Endothelial cell of umbilical vein (primary cell): ENCODE data around the gene SMCO2. TPM values are rescaled to one million over a fixed set of nuclear protein-coding genes. Genes with fewer than 3 reads are reported as not detected.

ENCODE experiments used
- BruUV-seq: library from RNA; stranded (reverse); fragments of 400-500 nt; replicated peaks from 2 replicates; lab custom pipeline; 2021; lab: Mats Ljungman, UMichigan
- CTCF ChIA-PET: fragments of 300-600, 350-600 bp; sonication (Branson Sonifier 250); formaldehyde crosslinking; loops from one replicate; lab custom pipeline; 2021; ENCODE audit warnings: antibody characterized with exemption, inconsistent platforms; lab: Charles Lee
- POLR2A ChIA-PET: fragments of 300-600, 350-600 bp; sonication (Branson Sonifier 250); formaldehyde crosslinking; loops from one replicate; lab custom pipeline; 2021; ENCODE audit warnings: antibody characterized with exemption, inconsistent platforms; lab: Charles Lee
- DNase-seq: peaks from one replicate; pipeline ENCODE4 v3.0.0-alpha.2; 2011; ENCODE audit warnings: low read depth, low spot score
- FAIRE-seq: peaks from 2 replicates; lab custom pipeline; 2011; peaks lifted over from hg19 to GRCh38; lab: Jason Lieb, UNC
- H2AFZ ChIP-seq: 2 replicates; pipeline ENCODE4 v1.6.0; 2012; ENCODE audit warnings: low read depth, low read length, control low read depth, inconsistent platforms
- H3K27ac ChIP-seq: 2 replicates; pipeline ENCODE4 v1.5.1; 2011; ENCODE audit warnings: low read depth, mild to moderate bottlenecking, control low read depth, low read length, moderate library complexity; ENCODE audit not compliant: insufficient read depth
- H3K27me3 ChIP-seq, 2 experiments: 2 replicates each; pipeline versions ENCODE4 v1.6.0 to v1.6.1; 2011; ENCODE audit warnings: low read length in 2 of 2, mixed read lengths in 1 of 2; ENCODE audit not compliant: control insufficient read depth in 2 of 2, insufficient read depth in 2 of 2
- H3K36me3 ChIP-seq, 2 experiments: 2 replicates in 1 of 2; 3 replicates in 1 of 2; pipeline ENCODE4 v1.5.1; 2011; ENCODE audit warnings: low read length in 2 of 2, mild to moderate bottlenecking in 1 of 2, moderate library complexity in 1 of 2; ENCODE audit not compliant: control insufficient read depth in 2 of 2, insufficient read depth in 2 of 2; ENCODE audit errors: extremely low read depth in 1 of 2
- H3K4me1 ChIP-seq: 3 replicates; pipeline ENCODE4 v1.5.1; 2011; ENCODE audit warnings: mild to moderate bottlenecking, low read length; ENCODE audit not compliant: control insufficient read depth, insufficient read depth; ENCODE audit errors: extremely low read depth
- H3K4me2 ChIP-seq: 2 replicates; pipeline ENCODE4 v1.6.1; 2011; ENCODE audit warnings: low read length, control low read depth, mixed read lengths; ENCODE audit not compliant: insufficient read depth
- H3K4me3 ChIP-seq, 3 experiments: fragments of 200-600 bp in 1 of 3; sonication (generic), shearing (Covaris generic) in 1 of 3; replicated peaks in 1 of 3; 2 replicates each; pipeline ENCODE4 v1.5.1; 2011 to 2016; ENCODE audit warnings: control low read depth in 3 of 3, low read length in 3 of 3, mild to moderate bottlenecking in 2 of 3, inconsistent platforms in 1 of 3, low read depth in 1 of 3, moderate library complexity in 1 of 3; ENCODE audit not compliant: insufficient read depth in 1 of 3
- H3K79me2 ChIP-seq: 2 replicates; pipeline ENCODE4 v1.6.0; 2012; ENCODE audit warnings: low read length, inconsistent platforms; ENCODE audit not compliant: control insufficient read depth, insufficient read depth
- H3K9ac ChIP-seq: replicated peaks from 2 replicates; pipeline ENCODE3; 2011; ENCODE audit warnings: low read length, control low read depth; ENCODE audit not compliant: insufficient read depth; ENCODE audit errors: extremely low read depth
- H3K9me1 ChIP-seq: replicated peaks from 3 replicates; pipeline ENCODE4 v1.6.0; 2011; ENCODE audit warnings: mild to moderate bottlenecking, low read length; ENCODE audit not compliant: control insufficient read depth, insufficient read depth; ENCODE audit errors: extremely low read depth
- H3K9me3 ChIP-seq: replicated peaks from 2 replicates; pipeline ENCODE4 v1.5.1; 2012; ENCODE audit warnings: low read length, inconsistent platforms; ENCODE audit not compliant: control insufficient read depth, insufficient read depth
- H4K20me1 ChIP-seq: replicated peaks from 2 replicates; pipeline ENCODE3; 2011; ENCODE audit warnings: mild to moderate bottlenecking, low read length; ENCODE audit not compliant: control insufficient read depth, insufficient read depth; ENCODE audit errors: extremely low read depth
- CTCF ChIP-seq, 2 donors: IDR thresholded peaks; 1 replicate in 1 of 2; 2 replicates in 1 of 2; pipeline ENCODE4 v1.5.1; 2011; ENCODE audit warnings: low read length in 2 of 2, mild to moderate bottlenecking in 2 of 2, moderate library complexity in 2 of 2, control low read depth in 1 of 2, inconsistent platforms in 1 of 2, low read depth in 1 of 2; ENCODE audit not compliant: insufficient read depth in 1 of 2; ENCODE audit errors: extremely low read depth in 1 of 2
- EZH2 ChIP-seq: IDR thresholded peaks from 2 replicates; pipeline ENCODE4 v1.6.1; 2012; ENCODE audit warnings: borderline replicate concordance, low read depth, mild to moderate bottlenecking, moderate library complexity, low read length, inconsistent platforms; ENCODE audit not compliant: severe bottlenecking
- FOS ChIP-seq: IDR thresholded peaks from 2 replicates; pipeline ENCODE4 v1.6.1; 2011; ENCODE audit warnings: mild to moderate bottlenecking, low read length, moderate library complexity, borderline replicate concordance; ENCODE audit not compliant: insufficient read depth
- GATA2 ChIP-seq: IDR thresholded peaks from 2 replicates; pipeline ENCODE4 v1.7.0; 2011; ENCODE audit warnings: low read depth, mild to moderate bottlenecking, moderate library complexity, mixed read lengths, low read length; ENCODE audit not compliant: insufficient read length, insufficient read depth
- JUN ChIP-seq: IDR thresholded peaks from 2 replicates; pipeline ENCODE4 v1.6.1; 2011; ENCODE audit warnings: borderline replicate concordance, low read depth; ENCODE audit not compliant: insufficient read length, insufficient read depth
- MYC ChIP-seq: IDR thresholded peaks from one replicate; pipeline ENCODE4 v1.6.1; 2011; ENCODE audit warnings: mild to moderate bottlenecking, low read depth, low read length
- POLR2A ChIP-seq: IDR thresholded peaks from 2 replicates; pipeline ENCODE4 v1.6.1; 2012; ENCODE audit warnings: low read depth, mild to moderate bottlenecking, control low read depth, low read length
- POLR2AphosphoS5 ChIP-seq: IDR thresholded peaks from 2 replicates; pipeline ENCODE4 v1.6.1; 2012; ENCODE audit warnings: low read depth, mild to moderate bottlenecking, control low read depth, low read length, moderate library complexity; ENCODE audit not compliant: insufficient read depth
- dilution Hi-C: fragments of 300-500 bp; cut with MboI; formaldehyde crosslinking; loops from one replicate; pipeline ENCODE4 v1.15.0; 2019; ENCODE audit warnings: low sequenced_read_pairs; ENCODE audit not compliant: extremely low pct_ligation_motif_present
- intact Hi-C: fragments of 100-400 bp; cut with micrococcal nuclease; formaldehyde crosslinking; loops from one replicate; pipeline ENCODE4 v1.10.0; 2022
- polyA plus RNA-seq, 4 experiments: library from polyadenylated mRNA; depleted of rRNA in 3 of 4; stranded (reverse) in 3 of 4; unstranded in 1 of 4; fragments of >200 nt; gene quantifications; 2 replicates each; pipeline versions ENCODE4 v1.2.1 to v1.2.3, GENCODE V29; 2011 to 2012; ENCODE audit warnings: missing spikeins in 1 of 4
- total RNA-seq: library from RNA; stranded (reverse); gene quantifications from 2 replicates; pipeline ENCODE4 v1.2.3, GENCODE V29; 2021
- TF ChIP-seq, protein P1 (sequence below): IDR thresholded peaks from 2 replicates; pipeline ENCODE4 v1.6.1; 2011; ENCODE audit not compliant: insufficient read depth, insufficient read length

SMCO2 gene
- total and polyA plus RNA-seq, 2 donors (not counting 3 experiments of a cell fraction or from before 2014, with no cell fraction given), result 0.33 to 0.49 TPM

DNA sequence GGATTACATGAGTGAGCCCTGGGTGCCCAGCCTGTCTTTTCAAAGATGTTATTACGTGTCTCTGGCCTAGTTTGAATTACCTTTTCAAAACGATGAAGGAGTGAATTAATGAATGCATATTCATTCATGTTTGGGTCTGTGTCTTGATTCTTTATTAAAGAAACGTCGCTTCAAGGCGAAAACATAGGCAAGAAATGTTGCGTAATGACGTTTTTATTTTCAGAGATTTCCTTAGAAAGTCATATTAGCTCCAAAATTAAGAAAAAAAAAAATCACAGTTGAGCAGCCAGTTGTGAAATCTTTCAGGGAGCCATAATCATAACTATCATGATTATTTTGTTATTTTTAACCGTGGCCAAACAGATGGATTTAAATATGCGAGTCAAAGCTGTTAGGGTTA, 81.0 kb downstream of the SMCO2 start:
- dilution Hi-C loops, result no loop called here
- FAIRE-seq (no peak), DNase-seq (no peak)
- Histone ChIP-seq H3K4me1 (peaks cover 18% of the 10 kb centered on the region), H3K27ac (no peak overlapping the region), H3K36me3 (no peaks in the 10 kb centered on the region), H3K4me2 (no peak overlapping the region), H2AFZ (no peak overlapping the region), H3K9me3 (no peaks in the 10 kb centered on the region), H4K20me1 (peaks cover 11% of the 10 kb centered on the region), H3K27me3 (no peaks in the 10 kb centered on the region), H3K9ac (no peak overlapping the region), H3K4me3 (no peak overlapping the region), H3K9me1 (no peaks in the 10 kb centered on the region), H3K79me2 (peaks cover 79% of the 10 kb centered on the region)
- intact Hi-C loops, result no loop called here
- no peak for TF ChIP-seq FOS
- no peak for TF ChIP-seq EZH2
- TF ChIP-seq JUN, result no peak
- no peak for TF ChIP-seq CTCF (IDR thresholded peaks at IDR 0.05; ENCODE audit: extremely low read depth in 1 of 2, insufficient read depth in 1 of 2, low read depth in 1 of 2, low read length in 2 of 2)
- no peak for TF ChIP-seq GATA2
- no peak for TF ChIP-seq MYC
- TF ChIP-seq, protein P1, sequence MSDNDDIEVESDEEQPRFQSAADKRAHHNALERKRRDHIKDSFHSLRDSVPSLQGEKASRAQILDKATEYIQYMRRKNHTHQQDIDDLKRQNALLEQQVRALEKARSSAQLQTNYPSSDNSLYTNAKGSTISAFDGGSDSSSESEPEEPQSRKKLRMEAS, result no peak
- no peak for TF ChIP-seq POLR2AphosphoS5
- no peak for TF ChIP-seq POLR2A
- CTCF ChIA-PET, result interaction anchor here (0.6 kb wide), 1 partner anchor 27 kb away, joined by 5 read pairs; no protein-coding TSS in a partner anchor
- POLR2A ChIA-PET, result no interaction called here
- no TSS peak for BruUV-seq
